Neural cell (in vitro differentiated cells): Measurements from ENCODE around the gene SLC2A13. TPM values are rescaled to one million over a fixed set of nuclear protein-coding genes. Genes with fewer than 3 reads are reported as not detected.
"Not testable (repeated sequence)": the region's sequence is repeated elsewhere in the genome, so short reads cannot be mapped to it uniquely, and the experiment has no call there.

Experiments
- H2AFZ ChIP-seq: fragments of 200-600, 300-800 bp; sonication (generic), shearing (Covaris generic); 2 replicates; pipeline ENCODE4 v1.6.0; 2014; ENCODE audit warnings: low read depth, mild to moderate bottlenecking, antibody characterized with exemption, low read length, moderate library complexity
- H3F3A ChIP-seq: fragments of 200-600 bp; shearing (Covaris generic); 2 replicates; pipeline ENCODE4 v1.6.1; 2016; ENCODE audit warnings: mild to moderate bottlenecking, moderate library complexity, mixed read lengths, antibody characterized with exemption, low read length; ENCODE audit not compliant: insufficient read depth, poor library complexity, severe bottlenecking
- H3K27ac ChIP-seq: fragments of 200-600, 300-800 bp; sonication (generic), shearing (Covaris generic); 2 replicates; pipeline ENCODE4 v1.5.1; 2014; ENCODE audit warnings: mild to moderate bottlenecking, low read length, moderate library complexity
- H3K27me3 ChIP-seq: fragments of 300-800, 200-600 bp; sonication (generic), shearing (Covaris generic); 2 replicates; pipeline ENCODE4 v1.6.0; 2014; ENCODE audit warnings: mild to moderate bottlenecking, low read depth, low read length, moderate library complexity; ENCODE audit not compliant: insufficient read depth
- H3K36me3 ChIP-seq: fragments of 300-800, 200-600 bp; sonication (generic), shearing (Covaris generic); 2 replicates; pipeline ENCODE4 v1.5.1; 2014; ENCODE audit warnings: mild to moderate bottlenecking, antibody characterized with exemption, low read length, moderate library complexity; ENCODE audit not compliant: insufficient read depth
- H3K4me2 ChIP-seq: fragments of 300-800, 200-600 bp; sonication (generic), shearing (Covaris generic); 2 replicates; pipeline ENCODE4 v1.6.0; 2014; ENCODE audit warnings: mild to moderate bottlenecking, low read length
- H3K4me3 ChIP-seq: fragments of 300-800, 200-600 bp; sonication (generic), shearing (Covaris generic); 2 replicates; pipeline ENCODE4 v1.5.1; 2014; ENCODE audit warnings: mild to moderate bottlenecking, low read length, moderate library complexity
- H3K79me2 ChIP-seq: fragments of 200-600 bp; shearing (Covaris generic); replicated peaks from 2 replicates; pipeline ENCODE4 v1.6.0; 2014; ENCODE audit warnings: mild to moderate bottlenecking, low read length, moderate library complexity; ENCODE audit not compliant: insufficient read depth
- H3K9ac ChIP-seq: fragments of 300-800, 200-600 bp; sonication (generic), shearing (Covaris generic); 2 replicates; pipeline ENCODE4 v1.6.1; 2016; ENCODE audit warnings: mild to moderate bottlenecking, low read length, mixed read lengths
- H3K9me2 ChIP-seq: fragments of 200-600 bp; shearing (Covaris generic); 2 replicates; pipeline ENCODE4 v1.6.1; 2016; ENCODE audit warnings: mild to moderate bottlenecking, low read length, mixed read lengths; ENCODE audit not compliant: insufficient read depth
- H3K9me3 ChIP-seq: fragments of 200-600, 300-800 bp; sonication (generic), shearing (Covaris generic); 2 replicates; pipeline ENCODE4 v1.6.1; 2016; ENCODE audit warnings: mild to moderate bottlenecking, mixed run types, low read length, moderate library complexity, mixed read lengths
- H4K20me1 ChIP-seq: fragments of 200-600 bp; shearing (Covaris generic); 2 replicates; pipeline ENCODE4 v1.6.1; 2016; ENCODE audit warnings: mild to moderate bottlenecking, mixed run types; ENCODE audit not compliant: insufficient read depth
- EP300 ChIP-seq: fragments of 450-650 bp; conservative IDR thresholded peaks from 2 replicates; pipeline ENCODE4 v1.6.1; 2014; ENCODE audit warnings: antibody characterized with exemption, mild to moderate bottlenecking, moderate library complexity; ENCODE audit not compliant: poor library complexity, severe bottlenecking
- EZH2 ChIP-seq: fragments of 200-600, 300-800 bp; shearing (Covaris generic), sonication (generic); IDR thresholded peaks from 2 replicates; pipeline ENCODE4 v1.6.1; 2014; ENCODE audit warnings: antibody characterized with exemption, low read length, borderline replicate concordance, mild to moderate bottlenecking; ENCODE audit not compliant: insufficient read depth, poor library complexity, severe bottlenecking
- MXI1 ChIP-seq: fragments of 450-650 bp; conservative IDR thresholded peaks from 2 replicates; pipeline ENCODE4 v1.6.1; 2014; ENCODE audit warnings: antibody characterized with exemption, mild to moderate bottlenecking; ENCODE audit not compliant: poor library complexity, severe bottlenecking
- POLR2AphosphoS5 ChIP-seq: IDR thresholded peaks from 2 replicates; pipeline ENCODE4 v1.6.1; 2012
- RAD21 ChIP-seq: fragments of 450-650 bp; conservative IDR thresholded peaks from 2 replicates; pipeline ENCODE4 v1.6.1; 2014; ENCODE audit warnings: antibody characterized with exemption, mild to moderate bottlenecking, moderate library complexity
- SMC3 ChIP-seq: fragments of 450-650 bp; conservative IDR thresholded peaks from 2 replicates; pipeline ENCODE4 v1.6.1; 2014; ENCODE audit warnings: antibody characterized with exemption, mild to moderate bottlenecking, moderate library complexity; ENCODE audit not compliant: poor library complexity
- TAF1 ChIP-seq: IDR thresholded peaks from 2 replicates; pipeline ENCODE4 v1.6.1; 2012; ENCODE audit warnings: low read depth
- polyA plus RNA-seq: library from polyadenylated mRNA; depleted of rRNA; stranded (reverse); fragments of >200 nt; gene quantifications from 2 replicates; pipeline ENCODE4 v1.2.3, GENCODE V29; 2014
- TF ChIP-seq, protein P1 (sequence below): IDR thresholded peaks from 2 replicates; pipeline ENCODE4 v1.6.1; 2012; ENCODE audit warnings: borderline replicate concordance
- TF ChIP-seq, protein P2 (sequence below): fragments of 450-650 bp; IDR thresholded peaks from 2 replicates; pipeline ENCODE4 v1.5.1; 2014; ENCODE audit warnings: antibody characterized with exemption, mild to moderate bottlenecking, moderate library complexity; ENCODE audit not compliant: poor library complexity, severe bottlenecking

Gene SLC2A13
- polyA plus RNA-seq, 1 donor from 2014 or later: 10.7 TPM

DNA sequence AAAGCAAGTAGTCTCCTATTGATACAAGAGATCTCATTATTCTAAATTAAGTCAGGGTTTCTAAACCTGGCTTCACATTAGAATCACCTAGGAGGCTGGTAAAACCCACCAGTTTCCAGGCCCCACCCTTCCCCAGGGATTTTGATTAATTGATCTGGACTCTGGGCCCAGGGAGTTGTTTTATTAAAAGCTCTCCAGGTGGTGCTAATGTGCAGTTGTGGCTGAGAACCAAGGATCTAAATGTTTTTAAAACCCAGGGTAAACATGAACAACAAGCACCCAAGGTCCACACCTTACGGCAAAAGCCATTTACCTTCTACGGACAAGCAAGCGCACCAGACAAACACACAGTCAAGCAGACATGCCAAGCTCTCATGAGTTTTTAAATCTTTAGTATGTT is 73.9 kb downstream of the SLC2A13 start:
- Histone ChIP-seq H3K27ac (no peak overlapping the region), H4K20me1 (no peaks in the 10 kb centered on the region), H3F3A (no peaks in the 10 kb centered on the region), H3K4me2 (no peak overlapping the region), H3K9ac (no peak overlapping the region), H3K4me3 (no peak overlapping the region), H3K36me3 (no peaks in the 10 kb centered on the region), H3K9me2 (no peaks in the 10 kb centered on the region), H3K9me3 (no peaks in the 10 kb centered on the region), H3K79me2 (no peaks in the 10 kb centered on the region), H3K27me3 (no peaks in the 10 kb centered on the region), H2AFZ (no peak overlapping the region)
- TF ChIP-seq TAF1 (no peak), EZH2 (no peak), MXI1 (no peak)
- TF ChIP-seq, protein P1, sequence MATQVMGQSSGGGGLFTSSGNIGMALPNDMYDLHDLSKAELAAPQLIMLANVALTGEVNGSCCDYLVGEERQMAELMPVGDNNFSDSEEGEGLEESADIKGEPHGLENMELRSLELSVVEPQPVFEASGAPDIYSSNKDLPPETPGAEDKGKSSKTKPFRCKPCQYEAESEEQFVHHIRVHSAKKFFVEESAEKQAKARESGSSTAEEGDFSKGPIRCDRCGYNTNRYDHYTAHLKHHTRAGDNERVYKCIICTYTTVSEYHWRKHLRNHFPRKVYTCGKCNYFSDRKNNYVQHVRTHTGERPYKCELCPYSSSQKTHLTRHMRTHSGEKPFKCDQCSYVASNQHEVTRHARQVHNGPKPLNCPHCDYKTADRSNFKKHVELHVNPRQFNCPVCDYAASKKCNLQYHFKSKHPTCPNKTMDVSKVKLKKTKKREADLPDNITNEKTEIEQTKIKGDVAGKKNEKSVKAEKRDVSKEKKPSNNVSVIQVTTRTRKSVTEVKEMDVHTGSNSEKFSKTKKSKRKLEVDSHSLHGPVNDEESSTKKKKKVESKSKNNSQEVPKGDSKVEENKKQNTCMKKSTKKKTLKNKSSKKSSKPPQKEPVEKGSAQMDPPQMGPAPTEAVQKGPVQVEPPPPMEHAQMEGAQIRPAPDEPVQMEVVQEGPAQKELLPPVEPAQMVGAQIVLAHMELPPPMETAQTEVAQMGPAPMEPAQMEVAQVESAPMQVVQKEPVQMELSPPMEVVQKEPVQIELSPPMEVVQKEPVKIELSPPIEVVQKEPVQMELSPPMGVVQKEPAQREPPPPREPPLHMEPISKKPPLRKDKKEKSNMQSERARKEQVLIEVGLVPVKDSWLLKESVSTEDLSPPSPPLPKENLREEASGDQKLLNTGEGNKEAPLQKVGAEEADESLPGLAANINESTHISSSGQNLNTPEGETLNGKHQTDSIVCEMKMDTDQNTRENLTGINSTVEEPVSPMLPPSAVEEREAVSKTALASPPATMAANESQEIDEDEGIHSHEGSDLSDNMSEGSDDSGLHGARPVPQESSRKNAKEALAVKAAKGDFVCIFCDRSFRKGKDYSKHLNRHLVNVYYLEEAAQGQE: no peak

DNA sequence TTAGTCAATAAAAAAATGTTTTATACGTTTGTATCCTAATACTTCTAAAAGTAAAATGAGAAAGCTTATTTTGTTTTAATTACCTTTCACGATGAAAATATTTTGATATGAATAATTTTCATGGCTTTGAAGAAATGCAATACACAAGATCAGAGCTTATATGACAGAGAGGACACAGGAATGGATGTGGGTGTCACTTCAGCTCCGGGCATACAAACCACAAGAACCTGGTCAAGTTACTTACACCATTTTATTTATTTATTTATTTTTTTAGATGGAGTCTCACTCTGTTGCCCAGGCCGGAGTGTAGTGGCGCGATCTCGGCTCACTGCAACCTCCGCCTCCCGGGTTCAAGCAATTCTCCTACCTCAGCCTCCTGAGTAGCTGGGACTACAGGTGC is 74.9 kb downstream of the SLC2A13 start:
- not testable (repeated sequence) for H4K20me1 ChIP-seq, H3K27me3 ChIP-seq, H3K4me2 ChIP-seq, H3K79me2 ChIP-seq, H2AFZ ChIP-seq, H3K9ac ChIP-seq, H3K27ac ChIP-seq, H3K4me3 ChIP-seq, H3K36me3 ChIP-seq, H3K9me2 ChIP-seq, H3F3A ChIP-seq, H3K9me3 ChIP-seq

DNA sequence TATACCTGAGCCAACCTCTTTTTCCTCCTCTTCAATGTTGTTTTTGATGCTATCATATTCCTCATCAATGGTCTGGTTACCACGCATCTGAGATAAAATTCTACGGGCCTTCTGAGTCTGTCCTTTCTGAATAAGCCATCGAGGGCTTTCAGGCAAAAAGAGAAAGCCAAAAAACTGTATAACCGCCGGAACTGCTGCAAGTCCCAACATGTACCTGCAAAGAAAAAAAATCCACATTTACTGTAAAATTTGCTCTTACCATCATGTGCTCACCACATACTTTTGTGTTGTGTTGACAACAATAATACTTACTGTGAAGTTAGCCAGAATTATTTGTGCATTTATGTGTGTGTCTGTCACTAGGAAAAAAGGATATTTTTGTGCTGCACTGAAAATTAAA is 77.6 kb downstream of the SLC2A13 start:
- no peaks in the 10 kb centered on the region for H4K20me1 ChIP-seq
- no peak overlapping the region for H2AFZ ChIP-seq
- no peak overlapping the region for H3K27ac ChIP-seq
- no peak overlapping the region for H3K9ac ChIP-seq
- H3K4me3 ChIP-seq: no peak overlapping the region
- no peaks in the 10 kb centered on the region for H3K79me2 ChIP-seq
- no peaks in the 10 kb centered on the region for H3K9me2 ChIP-seq
- TF ChIP-seq RAD21: no peak
- TF ChIP-seq MXI1: no peak
- TF ChIP-seq, protein P1: no peak
- TF ChIP-seq, protein P2, sequence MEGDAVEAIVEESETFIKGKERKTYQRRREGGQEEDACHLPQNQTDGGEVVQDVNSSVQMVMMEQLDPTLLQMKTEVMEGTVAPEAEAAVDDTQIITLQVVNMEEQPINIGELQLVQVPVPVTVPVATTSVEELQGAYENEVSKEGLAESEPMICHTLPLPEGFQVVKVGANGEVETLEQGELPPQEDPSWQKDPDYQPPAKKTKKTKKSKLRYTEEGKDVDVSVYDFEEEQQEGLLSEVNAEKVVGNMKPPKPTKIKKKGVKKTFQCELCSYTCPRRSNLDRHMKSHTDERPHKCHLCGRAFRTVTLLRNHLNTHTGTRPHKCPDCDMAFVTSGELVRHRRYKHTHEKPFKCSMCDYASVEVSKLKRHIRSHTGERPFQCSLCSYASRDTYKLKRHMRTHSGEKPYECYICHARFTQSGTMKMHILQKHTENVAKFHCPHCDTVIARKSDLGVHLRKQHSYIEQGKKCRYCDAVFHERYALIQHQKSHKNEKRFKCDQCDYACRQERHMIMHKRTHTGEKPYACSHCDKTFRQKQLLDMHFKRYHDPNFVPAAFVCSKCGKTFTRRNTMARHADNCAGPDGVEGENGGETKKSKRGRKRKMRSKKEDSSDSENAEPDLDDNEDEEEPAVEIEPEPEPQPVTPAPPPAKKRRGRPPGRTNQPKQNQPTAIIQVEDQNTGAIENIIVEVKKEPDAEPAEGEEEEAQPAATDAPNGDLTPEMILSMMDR: no peak
- TF ChIP-seq EP300: no peak
- no peak for TF ChIP-seq SMC3
- TF ChIP-seq POLR2AphosphoS5: no peak
- no peak for TF ChIP-seq EZH2
- TF ChIP-seq TAF1: no peak
- H3K36me3 ChIP-seq: no peaks in the 10 kb centered on the region
- no peaks in the 10 kb centered on the region for H3F3A ChIP-seq
- H3K9me3 ChIP-seq: no peaks in the 10 kb centered on the region
- H3K27me3 ChIP-seq: no peaks in the 10 kb centered on the region
- H3K4me2 ChIP-seq: no peak overlapping the region
